PC-3 (cell line): ENCODE results near the gene DAPK1. TPM values are rescaled to one million over a fixed set of nuclear protein-coding genes. Genes with fewer than 3 reads are reported as not detected.

Experiments used
- ATAC-seq: fragments of 200-7000 bp; cut with Tn5 transposase; 2 replicates; pipeline ENCODE4 v1.9.1; 2020; ENCODE audit warnings: mild to moderate bottlenecking, moderate library complexity
- BruUV-seq: library from RNA; stranded (reverse); fragments of 400-500 nt; replicated peaks from 2 replicates; lab custom pipeline; 2021; lab: Mats Ljungman, UMichigan
- CTCF ChIA-PET: fragments of 300-600 bp; sonication (Branson Sonifier 250); formaldehyde crosslinking; loops from one replicate; lab custom pipeline; 2022; ENCODE audit warnings: antibody characterized with exemption; lab: Charles Lee
- POLR2A ChIA-PET: fragments of 300-600 bp; sonication (Branson Sonifier 250); formaldehyde crosslinking; loops from one replicate; lab custom pipeline; 2022; ENCODE audit warnings: antibody characterized with exemption; ENCODE audit not compliant: unreplicated experiment; lab: Charles Lee
- DNase-seq: peaks from one replicate; pipeline ENCODE4 v3.0.0-alpha.2; 2015
- H2AFZ ChIP-seq: fragments of 300-600 bp; sonication (generic); 2 replicates; pipeline ENCODE4 v1.6.0; 2016; ENCODE audit warnings: antibody characterized with exemption, low read length
- H3F3A ChIP-seq: fragments of 300-600 bp; sonication (generic); one replicate; pipeline ENCODE4 v1.6.0; 2017; ENCODE audit warnings: antibody characterized with exemption, low read length, control low read depth, mild to moderate bottlenecking; ENCODE audit not compliant: unreplicated experiment
- H3K27ac ChIP-seq: fragments of 300-600 bp; sonication (generic); 2 replicates; pipeline ENCODE4 v1.5.1; 2016; ENCODE audit warnings: mild to moderate bottlenecking, low read length
- H3K27me3 ChIP-seq: fragments of 300-600 bp; sonication (generic); 2 replicates; pipeline ENCODE4 v1.6.1; 2016; ENCODE audit warnings: low read length, mixed read lengths
- H3K36me3 ChIP-seq: fragments of 300-600 bp; sonication (generic); 2 replicates; pipeline ENCODE4 v1.6.1; 2016; ENCODE audit warnings: low read depth, mixed run types, low read length, mixed read lengths
- H3K4me1 ChIP-seq: fragments of 300-600 bp; sonication (generic); 2 replicates; pipeline ENCODE4 v1.5.1; 2016; ENCODE audit warnings: low read length; ENCODE audit not compliant: insufficient read depth
- H3K4me2 ChIP-seq: fragments of 300-600 bp; sonication (generic); 2 replicates; pipeline ENCODE4 v1.6.0; 2016; ENCODE audit warnings: low read length
- H3K4me3 ChIP-seq: fragments of 300-600 bp; sonication (generic); 2 replicates; pipeline ENCODE4 v1.5.1; 2016; ENCODE audit warnings: mild to moderate bottlenecking, low read length, mixed read lengths
- H3K79me2 ChIP-seq: fragments of 300-600 bp; sonication (generic); 2 replicates; pipeline ENCODE4 v1.6.1; 2017; ENCODE audit warnings: low read length, mixed read lengths
- H3K9ac ChIP-seq: fragments of 300-600 bp; sonication (generic); 2 replicates; pipeline ENCODE4 v1.6.0; 2016; ENCODE audit warnings: mild to moderate bottlenecking, low read length
- H3K9me2 ChIP-seq: fragments of 300-600 bp; sonication (generic); replicated peaks from 2 replicates; pipeline ENCODE4 v1.6.1; 2016; ENCODE audit warnings: mixed run types, low read length, mixed read lengths
- H3K9me3 ChIP-seq: fragments of 300-600 bp; sonication (generic); 2 replicates; pipeline ENCODE4 v1.6.1; 2016; ENCODE audit warnings: low read length, mixed read lengths
- H4K20me1 ChIP-seq: fragments of 300-600 bp; sonication (generic); 2 replicates; pipeline ENCODE4 v1.6.1; 2016; ENCODE audit warnings: low read length, mixed read lengths
- CTCF ChIP-seq: fragments of 300-600 bp; sonication (generic); conservative IDR thresholded peaks from 2 replicates; pipeline ENCODE4 v1.5.1; 2017; ENCODE audit warnings: antibody characterized with exemption, low read depth, mild to moderate bottlenecking, low read length
- EZH2 ChIP-seq: fragments of 300-600 bp; sonication (generic); IDR thresholded peaks from one replicate; pipeline ENCODE4 v1.6.1; 2017; ENCODE audit warnings: antibody characterized with exemption, mild to moderate bottlenecking, low read length; ENCODE audit not compliant: unreplicated experiment
- EZH2phosphoT487 ChIP-seq: fragments of 300-600 bp; sonication (generic); IDR thresholded peaks from 2 replicates; pipeline ENCODE4 v1.6.1; 2018; ENCODE audit warnings: mild to moderate bottlenecking, antibody characterized with exemption, low read length, borderline replicate concordance
- intact Hi-C: fragments of 100-400 bp; cut with micrococcal nuclease; formaldehyde crosslinking; loops from 2 replicates; pipeline ENCODE4 v1.9.0; 2023
- total RNA-seq: library from RNA; depleted of rRNA; stranded (reverse); fragments of >200 nt; gene quantifications from 2 replicates; pipeline ENCODE4 v1.2.3, GENCODE V29; 2014

DAPK1 gene
- total RNA-seq, 1 experiment from 2014 or later, result not detected

GRCh38 chr9:87619346-87619745 lies 121.7 kb downstream of the DAPK1 start:
- no TSS peak for BruUV-seq
- Histone ChIP-seq H2AFZ (no peak overlapping the region), H3K9me2 (no peaks in the 10 kb centered on the region), H3K27ac (no peak overlapping the region), H3K9ac (no peak overlapping the region), H3K4me3 (no peak overlapping the region), H3K27me3 (peaks cover 24% of the 10 kb centered on the region), H3K79me2 (no peaks in the 10 kb centered on the region), H3K4me1 (no peaks in the 10 kb centered on the region), H3K9me3 (no peaks in the 10 kb centered on the region), H4K20me1 (no peaks in the 10 kb centered on the region), H3F3A (no peaks in the 10 kb centered on the region), H3K36me3 (no peaks in the 10 kb centered on the region), H3K4me2 (no peak overlapping the region)
- CTCF ChIA-PET, result no interaction called here
- DNase-seq (no peak), ATAC-seq (no peak)
- no peak for TF ChIP-seq EZH2phosphoT487
- no peak for TF ChIP-seq EZH2
- TF ChIP-seq CTCF, result no peak
- POLR2A ChIA-PET, result no interaction called here
- intact Hi-C loops, result no loop called here

- no peaks in the 10 kb centered on the region for H3K79me2 ChIP-seq
- ATAC-seq (no peak), DNase-seq (no peak)
- ChIA-PET CTCF (no interaction called here), POLR2A (no interaction called here)
- no peaks in the 10 kb centered on the region for H3K9me3 ChIP-seq
- H3K4me3 ChIP-seq, result no peak overlapping the region
- H3K9ac ChIP-seq, result no peak overlapping the region
- no peak overlapping the region for H3K4me2 ChIP-seq
- no peaks in the 10 kb centered on the region for H4K20me1 ChIP-seq
- peaks cover 20% of the 10 kb centered on the region; the same call in 1 of the 2 replicates for H3K27me3 ChIP-seq
- no peaks in the 10 kb centered on the region for H3K36me3 ChIP-seq
- H3K27ac ChIP-seq, result no peak overlapping the region
- H2AFZ ChIP-seq, result no peak overlapping the region
- H3F3A ChIP-seq, result no peaks in the 10 kb centered on the region
- H3K4me1 ChIP-seq, result no peaks in the 10 kb centered on the region
- H3K9me2 ChIP-seq, result no peaks in the 10 kb centered on the region
- no peak for TF ChIP-seq CTCF
- TF ChIP-seq EZH2, result no peak
- TF ChIP-seq EZH2phosphoT487, result no peak
- intact Hi-C loops, result no loop called here
- BruUV-seq, result no TSS peak
These were observed 123.2 kb downstream of the DAPK1 start for GRCh38 chr9:87620731-87621322.

GRCh38 chr9:87622098-87622497 lies 124.4 kb downstream of the DAPK1 start:
- H3K36me3 ChIP-seq, result no peaks in the 10 kb centered on the region
- no peak for DNase-seq
- H4K20me1 ChIP-seq, result no peaks in the 10 kb centered on the region
- H3K79me2 ChIP-seq, result no peaks in the 10 kb centered on the region
- POLR2A ChIA-PET, result no interaction called here
- intact Hi-C loops, result no loop called here
- no TSS peak for BruUV-seq
- no peak for ATAC-seq
- TF ChIP-seq EZH2phosphoT487, result no peak
- no peak for TF ChIP-seq EZH2
- TF ChIP-seq CTCF, result no peak
- H3K27me3 ChIP-seq, result peaks cover 20% of the 10 kb centered on the region; the same call in 1 of the 2 replicates
- no peak overlapping the region for H3K4me3 ChIP-seq
- H3K9me3 ChIP-seq, result no peaks in the 10 kb centered on the region
- H3K9ac ChIP-seq, result no peak overlapping the region
- CTCF ChIA-PET, result no interaction called here
- no peaks in the 10 kb centered on the region for H3K4me1 ChIP-seq
- no peaks in the 10 kb centered on the region for H3F3A ChIP-seq
- H3K4me2 ChIP-seq, result no peak overlapping the region
- no peaks in the 10 kb centered on the region for H3K9me2 ChIP-seq
- no peak overlapping the region for H3K27ac ChIP-seq
- H2AFZ ChIP-seq, result no peak overlapping the region
